Neutrophil (primary cell): ENCODE data around the gene GPATCH8.

Experiments used
- H3K27ac ChIP-seq: fragments of 200-600 bp; sonication (generic); 2 replicates; pipeline ENCODE4 v1.5.1; 2016; ENCODE audit warnings: mild to moderate bottlenecking, moderate library complexity
- H3K27me3 ChIP-seq: fragments of 200-600 bp; sonication (generic); 2 replicates; pipeline ENCODE4 v1.6.0; 2016; ENCODE audit warnings: mild to moderate bottlenecking
- H3K36me3 ChIP-seq: fragments of 200-600 bp; sonication (generic); 2 replicates; pipeline ENCODE4 v1.5.1; 2017
- H3K4me1 ChIP-seq, 2 experiments: fragments of 200-600 bp in 1 of 2; sonication (generic) in 1 of 2; 1 replicate in 1 of 2; 2 replicates in 1 of 2; pipeline versions ENCODE4 v1.5.1 to v1.6.1; 2013 to 2016; ENCODE audit warnings: low read depth in 1 of 2, low read length in 1 of 2, mild to moderate bottlenecking in 1 of 2, moderate library complexity in 1 of 2; ENCODE audit not compliant: control insufficient read depth in 1 of 2, insufficient read depth in 1 of 2
- H3K4me3 ChIP-seq, 2 experiments: fragments of 200-600 bp in 1 of 2; sonication (generic) in 1 of 2; 1 replicate in 1 of 2; 2 replicates in 1 of 2; pipeline ENCODE4 v1.5.1; 2013 to 2016; ENCODE audit warnings: low read depth in 1 of 2, low read length in 1 of 2, mild to moderate bottlenecking in 1 of 2, moderate library complexity in 1 of 2
- H3K9me3 ChIP-seq: fragments of 200-600 bp; sonication (generic); 2 replicates; pipeline ENCODE4 v1.5.1; 2016
- CTCF ChIP-seq: fragments of 200-600 bp; sonication (generic); IDR thresholded peaks from 2 replicates; pipeline ENCODE4 v1.5.1; 2016; ENCODE audit warnings: antibody characterized with exemption

Gene GPATCH8

GRCh38 chr17:44362949-44363612, 140.1 kb downstream of the GPATCH8 start:
- Histone ChIP-seq H3K4me1 (peaks cover 6 to 14% of the 10 kb centered on the region in 2 experiments), H3K4me3 (peak overlapping the region; percentile 51 to 64), H3K36me3 (no peaks in the 10 kb centered on the region), H3K27ac (no peak overlapping the region), H3K9me3 (no peaks in the 10 kb centered on the region), H3K27me3 (peaks cover 93% of the 10 kb centered on the region)
- TF ChIP-seq CTCF: no peak

- H3K4me3 ChIP-seq: peak overlapping the region in 1 of 2 experiments; percentile 64
- H3K27ac ChIP-seq: no peak overlapping the region
- H3K27me3 ChIP-seq: peaks cover 89% of the 10 kb centered on the region
- H3K9me3 ChIP-seq: no peaks in the 10 kb centered on the region
- no peaks in the 10 kb centered on the region for H3K36me3 ChIP-seq
- peaks cover 6 to 14% of the 10 kb centered on the region in 2 experiments for H3K4me1 ChIP-seq
- TF ChIP-seq CTCF: no peak
Observed at GRCh38 chr17:44362459-44362948, 140.7 kb downstream of the GPATCH8 start.

GRCh38 chr17:44361292-44362260, 141.6 kb downstream of the GPATCH8 start:
- Histone ChIP-seq H3K27me3 (peaks cover 80% of the 10 kb centered on the region), H3K4me3 (no peak overlapping the region), H3K27ac (no peak overlapping the region), H3K4me1 (peaks cover 6 to 14% of the 10 kb centered on the region in 2 experiments), H3K36me3 (no peaks in the 10 kb centered on the region), H3K9me3 (no peaks in the 10 kb centered on the region)
- TF ChIP-seq CTCF: no peak

- no peak overlapping the region for H3K27ac ChIP-seq
- TF ChIP-seq CTCF: no peak
- H3K27me3 ChIP-seq: peaks cover 80% of the 10 kb centered on the region
- H3K9me3 ChIP-seq: no peaks in the 10 kb centered on the region
- peaks cover 6 to 14% of the 10 kb centered on the region in 2 experiments for H3K4me1 ChIP-seq
- H3K4me3 ChIP-seq: no peak overlapping the region
- no peaks in the 10 kb centered on the region for H3K36me3 ChIP-seq
Observed at GRCh38 chr17:44360826-44361225, 142.4 kb downstream of the GPATCH8 start.

GRCh38 chr17:44360144-44360533, 143.1 kb downstream of the GPATCH8 start:
- H3K4me1 ChIP-seq: peaks cover 6 to 14% of the 10 kb centered on the region in 2 experiments
- no peaks in the 10 kb centered on the region for H3K9me3 ChIP-seq
- peaks cover 80% of the 10 kb centered on the region for H3K27me3 ChIP-seq
- no peaks in the 10 kb centered on the region for H3K36me3 ChIP-seq
- no peak for TF ChIP-seq CTCF
- H3K4me3 ChIP-seq: no peak overlapping the region
- H3K27ac ChIP-seq: no peak overlapping the region
